IMR-90 (cell line): ENCODE data around the gene GPR33. TPM values are rescaled to one million over a fixed set of nuclear protein-coding genes. Genes with fewer than 3 reads are reported as not detected.

Experiments used
- ATAC-seq: fragments of 200-7000 bp; cut with Tn5 transposase; 2 replicates; pipeline ENCODE4 v1.9.1; 2020; ENCODE audit warnings: low read depth, mild to moderate bottlenecking, moderate library complexity
- Bru-seq: library from RNA; stranded (reverse); fragments of 400-500 nt; gene quantifications from one replicate; lab custom pipeline; 2021; lab: Mats Ljungman, UMichigan
- BruChase-seq, 2 experiments: library from RNA; stranded (reverse); fragments of 400-500 nt; gene quantifications; one replicate each; lab custom pipeline; 2021; lab: Mats Ljungman, UMichigan
- BruUV-seq: library from RNA; stranded (reverse); fragments of 400-500 nt; replicated peaks from 2 replicates; lab custom pipeline; 2021; lab: Mats Ljungman, UMichigan
- CTCF ChIA-PET: fragments of 300-600 bp; formaldehyde crosslinking; extraction: SDS; loops from one replicate; lab custom pipeline; 2021; ENCODE audit warnings: antibody characterized with exemption; lab: Yijun Ruan, JAX
- POLR2A ChIA-PET: fragments of 300-600 bp; sonication (Branson Sonifier 250); formaldehyde crosslinking; loops from one replicate; lab custom pipeline; 2022; ENCODE audit warnings: antibody characterized with exemption; ENCODE audit not compliant: unreplicated experiment; lab: Charles Lee
- DNase-seq: peaks from one replicate; pipeline ENCODE4 v3.0.0; 2013
- H2AFZ ChIP-seq: replicated peaks from 2 replicates; pipeline ENCODE3; 2013; ENCODE audit warnings: low read length, mild to moderate bottlenecking; ENCODE audit not compliant: poor library complexity
- H2AK5ac ChIP-seq: 2 replicates; pipeline ENCODE4 v1.6.1; 2013; ENCODE audit warnings: low read depth, low read length, inconsistent platforms
- H2AK9ac ChIP-seq: replicated peaks from 2 replicates; pipeline ENCODE3; 2013; ENCODE audit warnings: mild to moderate bottlenecking, low read depth, low read length, moderate library complexity; ENCODE audit not compliant: poor library complexity
- H2BK120ac ChIP-seq: 2 replicates; pipeline ENCODE4 v1.6.1; 2013; ENCODE audit warnings: low read depth, low read length, inconsistent platforms
- H2BK15ac ChIP-seq: 3 replicates; pipeline ENCODE4 v1.6.1; 2013; ENCODE audit warnings: low read depth, low read length, inconsistent platforms
- H2BK20ac ChIP-seq: 2 replicates; pipeline ENCODE4 v1.6.1; 2013; ENCODE audit warnings: low read depth, mild to moderate bottlenecking, inconsistent platforms, low read length, moderate library complexity
- H2BK5ac ChIP-seq: 2 replicates; pipeline ENCODE4 v1.6.1; 2013; ENCODE audit warnings: mild to moderate bottlenecking, low read depth, low read length, inconsistent platforms; ENCODE audit not compliant: poor library complexity, severe bottlenecking
- H3K14ac ChIP-seq: replicated peaks from 2 replicates; pipeline ENCODE4 v1.6.1; 2013; ENCODE audit warnings: low read depth, low read length, inconsistent platforms
- H3K18ac ChIP-seq: 2 replicates; pipeline ENCODE4 v1.6.1; 2013; ENCODE audit warnings: low read depth, low read length, control low read depth
- H3K23ac ChIP-seq: 2 replicates; pipeline ENCODE4 v1.6.1; 2013; ENCODE audit warnings: low read depth, low read length, inconsistent platforms
- H3K27ac ChIP-seq: 2 replicates; pipeline ENCODE4 v1.5.1; 2013; ENCODE audit warnings: mild to moderate bottlenecking, control low read depth, low read length; ENCODE audit not compliant: insufficient read depth
- H3K27me3 ChIP-seq: 2 replicates; pipeline ENCODE4 v1.6.1; 2013; ENCODE audit warnings: low read length; ENCODE audit not compliant: control insufficient read depth, insufficient read depth
- H3K36me3 ChIP-seq: 2 replicates; pipeline ENCODE4 v1.6.1; 2013; ENCODE audit warnings: low read length, mixed read lengths; ENCODE audit not compliant: control insufficient read depth, insufficient read depth
- H3K4ac ChIP-seq: 2 replicates; pipeline ENCODE4 v1.6.1; 2013; ENCODE audit warnings: low read depth, low read length, inconsistent platforms
- H3K4me1 ChIP-seq: 2 replicates; pipeline ENCODE4 v1.6.1; 2013; ENCODE audit warnings: low read length, mixed read lengths; ENCODE audit not compliant: control insufficient read depth, insufficient read depth
- H3K4me2 ChIP-seq: 2 replicates; pipeline ENCODE4 v1.6.1; 2013; ENCODE audit warnings: low read depth, mild to moderate bottlenecking, control low read depth, low read length, moderate library complexity
- H3K4me3 ChIP-seq: 2 replicates; pipeline ENCODE4 v1.5.1; 2013; ENCODE audit warnings: low read depth, mild to moderate bottlenecking, control low read depth, low read length, moderate library complexity; ENCODE audit not compliant: insufficient read depth
- H3K56ac ChIP-seq: 2 replicates; pipeline ENCODE4 v1.6.1; 2013; ENCODE audit warnings: low read length, inconsistent platforms; ENCODE audit not compliant: insufficient read depth; ENCODE audit errors: extremely low read depth
- H3K79me1 ChIP-seq, 2 experiments: 2 replicates each; pipeline ENCODE4 v1.6.1; 2013; ENCODE audit warnings: low read length in 2 of 2, inconsistent platforms in 1 of 2, low read depth in 1 of 2
- H3K9ac ChIP-seq: 2 replicates; pipeline ENCODE4 v1.6.1; 2013; ENCODE audit warnings: low read depth, low read length, control low read depth
- H3K9me1 ChIP-seq: 2 replicates; pipeline ENCODE4 v1.6.1; 2013; ENCODE audit warnings: low read length, inconsistent platforms; ENCODE audit not compliant: insufficient read depth
- H3K9me3 ChIP-seq: 2 replicates; pipeline ENCODE4 v1.6.1; 2013; ENCODE audit warnings: low read length; ENCODE audit not compliant: control insufficient read depth, insufficient read depth
- H4K20me1 ChIP-seq: 2 replicates; pipeline ENCODE4 v1.6.1; 2013; ENCODE audit warnings: low read length, inconsistent platforms; ENCODE audit not compliant: insufficient read depth
- H4K5ac ChIP-seq: 2 replicates; pipeline ENCODE4 v1.6.1; 2013; ENCODE audit warnings: mild to moderate bottlenecking, low read depth, low read length, control low read depth
- H4K8ac ChIP-seq, 2 experiments: 2 replicates each; pipeline ENCODE4 v1.6.1; 2013; ENCODE audit warnings: low read depth in 2 of 2, low read length in 2 of 2, control low read depth in 1 of 2, inconsistent platforms in 1 of 2
- H4K91ac ChIP-seq: 2 replicates; pipeline ENCODE4 v1.6.1; 2013; ENCODE audit warnings: low read depth, low read length, inconsistent platforms; ENCODE audit not compliant: insufficient read depth
- ELK1 ChIP-seq: fragments of 150-350 bp; IDR thresholded peaks from 2 replicates; pipeline ENCODE4 v1.6.1; 2016; ENCODE audit warnings: low read depth, mild to moderate bottlenecking, low read length, moderate library complexity, borderline replicate concordance
- FOS ChIP-seq: fragments of 150-350 bp; IDR thresholded peaks from 2 replicates; pipeline ENCODE4 v1.6.1; 2016; ENCODE audit warnings: low read depth, low read length
- NFE2L2 ChIP-seq: fragments of 150-350 bp; IDR thresholded peaks from 2 replicates; pipeline ENCODE4 v1.6.1; 2016; ENCODE audit warnings: low read depth, mild to moderate bottlenecking, low read length
- POLR2A ChIP-seq: IDR thresholded peaks from 2 replicates; pipeline ENCODE4 v1.6.1; 2012; ENCODE audit warnings: mild to moderate bottlenecking, low read depth, low read length
- RFX5 ChIP-seq: IDR thresholded peaks from 2 replicates; pipeline ENCODE4 v1.8.0; 2012; ENCODE audit warnings: low read depth, mild to moderate bottlenecking, low read length, moderate library complexity
- SMC3 ChIP-seq: fragments of 150-350 bp; IDR thresholded peaks from 2 replicates; pipeline ENCODE4 v1.6.1; 2016; ENCODE audit warnings: low read depth, mild to moderate bottlenecking, antibody characterized with exemption, low read length, moderate library complexity
- WGBS, 2 experiments: methylation state at CpG; one replicate each; pipeline versions ENCODE4 v1.1.5 to v1.1.7; 2013; ENCODE audit warnings: missing lambda C conversion rate in 2 of 2; ENCODE audit not compliant: insufficient read length in 1 of 2; ENCODE audit errors: extremely low coverage in 2 of 2; 5-methylcytosine and 5-hydroxymethylcytosine counted together
- dilution Hi-C: fragments of 300-500 bp; cut with HindIII; formaldehyde crosslinking; loops from one replicate; pipeline ENCODE4 v1.14.3; 2018; ENCODE audit warnings: low sequenced_read_pairs; ENCODE audit not compliant: unreplicated experiment
- in situ Hi-C: fragments of 300-500 bp; cut with MboI; formaldehyde crosslinking; loops from 3 replicates; pipeline ENCODE4 v1.14.3; 2019; ENCODE audit warnings: low sequenced_read_pairs, inconsistent platforms, mixed read lengths
- intact Hi-C: fragments of 100-400 bp; cut with micrococcal nuclease; formaldehyde crosslinking; loops from 2 replicates; pipeline ENCODE4 v1.10.0; 2022
- long read RNA-seq: library from polyadenylated mRNA; unstranded; transcript quantifications from one replicate; pipeline ENCODE4 v2.0.0, GENCODE V29; 2021; ENCODE audit not compliant: unreplicated experiment
- polyA plus RNA-seq, 3 experiments: library from polyadenylated mRNA; depleted of rRNA; stranded (reverse); fragments of >200 nt; gene quantifications; 2 replicates each; pipeline ENCODE4 v1.2.3, GENCODE V29; 2012; ENCODE audit warnings: low replicate concordance in 1 of 3
- total RNA-seq: library from RNA; depleted of rRNA; stranded (reverse); fragments of >200 nt; gene quantifications from 2 replicates; pipeline ENCODE4 v1.2.3, GENCODE V29; 2012; rRNA removed

Gene GPR33
- total RNA-seq (not detected in 2 replicates), polyA plus RNA-seq (2012; rRNA removed) (not detected in 2 replicates), Bru-seq, nascent RNA (not detected), BruChase-seq, experiment 1, labeled RNA remaining after a 6-hour chase (not detected), BruChase-seq, experiment 2, labeled RNA remaining after a 2-hour chase (not detected)
- polyA plus RNA-seq (2012; cell fraction: cytosol; rRNA removed): not detected in 2 replicates
- not detected in 2 replicates for polyA plus RNA-seq (2012; cell fraction: nucleus; rRNA removed; ENCODE audit: low replicate concordance)
- long read RNA-seq: 0 reads

GRCh38 chr14:31487886-31488285, at the start of gene GPR33:
Gene GPR33, minus strand, starts transcription at chr14:31488039. Its CDS starts 4,074 bp downstream, at chr14:31483965.
- H2AK5ac ChIP-seq: no peak within 1 kb of the TSS
- no peak within 1 kb of the TSS for H2BK15ac ChIP-seq
- H3K23ac ChIP-seq: no peak within 1 kb of the TSS
- H2AFZ ChIP-seq: no peak within 1 kb of the TSS
- H3K56ac ChIP-seq: no peak within 1 kb of the TSS
- H3K9ac ChIP-seq: no peak within 1 kb of the TSS
- H4K20me1 ChIP-seq: no peaks in the 10 kb centered on the region
- in situ Hi-C loops (no loop called here), dilution Hi-C loops (no loop called here), intact Hi-C loops (no loop called here)
- no TSS peak for BruUV-seq
- no peaks in the 10 kb centered on the region for H3K9me3 ChIP-seq
- DNase-seq: no peak
- H3K14ac ChIP-seq: no peak within 1 kb of the TSS
- no peak within 1 kb of the TSS for H2BK5ac ChIP-seq
- WGBS, 2 experiments: 25% methylated on average over 1 of the region's 1 CpG; no CpG with 5 or more reads in 1 of the 2 experiments
- H3K36me3 ChIP-seq: no peaks in the 10 kb centered on the region
- no peak within 1 kb of the TSS for H3K4me3 ChIP-seq
- H2BK120ac ChIP-seq: no peak within 1 kb of the TSS
- no peak within 1 kb of the TSS for H3K27ac ChIP-seq
- H4K8ac ChIP-seq: no peak within 1 kb of the TSS
- ATAC-seq: no peak
- no peak within 1 kb of the TSS for H4K91ac ChIP-seq
- no peaks in the 10 kb centered on the region for H3K4me1 ChIP-seq
- CTCF ChIA-PET: no interaction called here
- no peak within 1 kb of the TSS for H2AK9ac ChIP-seq
- no peaks in the 10 kb centered on the region for H3K79me1 ChIP-seq
- no peaks in the 10 kb centered on the region for H3K9me1 ChIP-seq
- no peak within 1 kb of the TSS for H4K5ac ChIP-seq
- no peak within 1 kb of the TSS for H2BK20ac ChIP-seq
- H3K18ac ChIP-seq: no peak within 1 kb of the TSS
- TF ChIP-seq POLR2A: no peak
- no peak for TF ChIP-seq ELK1
- TF ChIP-seq NFE2L2: no peak
- no peak for TF ChIP-seq FOS
- no peak for TF ChIP-seq RFX5
- no peak for TF ChIP-seq SMC3
- H3K4ac ChIP-seq: no peak within 1 kb of the TSS
- POLR2A ChIA-PET: no interaction called here
- H3K4me2 ChIP-seq: no peak within 1 kb of the TSS
- peaks cover 3% of the 10 kb centered on the region for H3K27me3 ChIP-seq
